Upper lobe of left lung (tissue), 4 donors: ENCODE measurements around the gene LRP1-AS.

ENCODE experiments used
- EP300 ChIP-seq, 4 donors: sonication (generic); formaldehyde crosslinking; IDR thresholded peaks; one replicate each; pipeline ENCODE4 v1.5.1; 2017; ENCODE audit warnings: antibody characterized with exemption in 4 of 4, control low read depth in 2 of 4
- POLR2A ChIP-seq, 4 donors: fragments of 450-650 bp; IDR thresholded peaks; one replicate each; pipeline ENCODE4 v1.5.1; 2016 to 2017; ENCODE audit warnings: antibody characterized with exemption in 4 of 4, mild to moderate bottlenecking in 2 of 4
- POLR2AphosphoS5 ChIP-seq, 2 donors: sonication (generic); formaldehyde crosslinking; IDR thresholded peaks; one replicate each; pipeline ENCODE4 v1.5.1; 2017; ENCODE audit warnings: antibody characterized with exemption in 2 of 2
- TF ChIP-seq, protein P1 (sequence below), 6 experiments: fragments of 450-650 bp in 4 of 6; fragments of 200-600 bp in 2 of 6; sonication (generic) in 2 of 6; IDR thresholded peaks; one replicate each; pipeline ENCODE4 v1.5.1; 2016 to 2019; ENCODE audit warnings: antibody characterized with exemption in 6 of 6

DNA sequence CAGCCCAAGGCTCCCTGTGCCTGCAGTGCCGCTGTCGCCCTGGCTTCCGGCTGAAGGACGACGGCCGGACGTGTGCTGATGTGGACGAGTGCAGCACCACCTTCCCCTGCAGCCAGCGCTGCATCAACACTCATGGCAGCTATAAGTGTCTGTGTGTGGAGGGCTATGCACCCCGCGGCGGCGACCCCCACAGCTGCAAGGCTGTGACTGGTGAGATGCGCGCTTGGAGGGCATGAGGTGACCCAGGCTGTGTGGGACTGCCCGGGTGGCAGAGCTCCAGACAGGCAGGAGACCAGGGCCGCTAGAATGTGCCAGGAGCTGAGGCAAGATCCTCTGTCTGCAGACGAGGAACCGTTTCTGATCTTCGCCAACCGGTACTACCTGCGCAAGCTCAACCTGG lies 49.5 kb upstream of the LRP1-AS start:
- TF ChIP-seq, protein P1, sequence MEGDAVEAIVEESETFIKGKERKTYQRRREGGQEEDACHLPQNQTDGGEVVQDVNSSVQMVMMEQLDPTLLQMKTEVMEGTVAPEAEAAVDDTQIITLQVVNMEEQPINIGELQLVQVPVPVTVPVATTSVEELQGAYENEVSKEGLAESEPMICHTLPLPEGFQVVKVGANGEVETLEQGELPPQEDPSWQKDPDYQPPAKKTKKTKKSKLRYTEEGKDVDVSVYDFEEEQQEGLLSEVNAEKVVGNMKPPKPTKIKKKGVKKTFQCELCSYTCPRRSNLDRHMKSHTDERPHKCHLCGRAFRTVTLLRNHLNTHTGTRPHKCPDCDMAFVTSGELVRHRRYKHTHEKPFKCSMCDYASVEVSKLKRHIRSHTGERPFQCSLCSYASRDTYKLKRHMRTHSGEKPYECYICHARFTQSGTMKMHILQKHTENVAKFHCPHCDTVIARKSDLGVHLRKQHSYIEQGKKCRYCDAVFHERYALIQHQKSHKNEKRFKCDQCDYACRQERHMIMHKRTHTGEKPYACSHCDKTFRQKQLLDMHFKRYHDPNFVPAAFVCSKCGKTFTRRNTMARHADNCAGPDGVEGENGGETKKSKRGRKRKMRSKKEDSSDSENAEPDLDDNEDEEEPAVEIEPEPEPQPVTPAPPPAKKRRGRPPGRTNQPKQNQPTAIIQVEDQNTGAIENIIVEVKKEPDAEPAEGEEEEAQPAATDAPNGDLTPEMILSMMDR (IDR thresholded peaks at IDR 0.05) = no peak
- TF ChIP-seq POLR2AphosphoS5 (IDR thresholded peaks at IDR 0.05) (no peak), POLR2A (IDR thresholded peaks at IDR 0.05) (no peak), EP300 (IDR thresholded peaks at IDR 0.05) (no peak)
